ENCODE data around the gene ATP5F1D.

The ATP5F1D gene

DNA sequence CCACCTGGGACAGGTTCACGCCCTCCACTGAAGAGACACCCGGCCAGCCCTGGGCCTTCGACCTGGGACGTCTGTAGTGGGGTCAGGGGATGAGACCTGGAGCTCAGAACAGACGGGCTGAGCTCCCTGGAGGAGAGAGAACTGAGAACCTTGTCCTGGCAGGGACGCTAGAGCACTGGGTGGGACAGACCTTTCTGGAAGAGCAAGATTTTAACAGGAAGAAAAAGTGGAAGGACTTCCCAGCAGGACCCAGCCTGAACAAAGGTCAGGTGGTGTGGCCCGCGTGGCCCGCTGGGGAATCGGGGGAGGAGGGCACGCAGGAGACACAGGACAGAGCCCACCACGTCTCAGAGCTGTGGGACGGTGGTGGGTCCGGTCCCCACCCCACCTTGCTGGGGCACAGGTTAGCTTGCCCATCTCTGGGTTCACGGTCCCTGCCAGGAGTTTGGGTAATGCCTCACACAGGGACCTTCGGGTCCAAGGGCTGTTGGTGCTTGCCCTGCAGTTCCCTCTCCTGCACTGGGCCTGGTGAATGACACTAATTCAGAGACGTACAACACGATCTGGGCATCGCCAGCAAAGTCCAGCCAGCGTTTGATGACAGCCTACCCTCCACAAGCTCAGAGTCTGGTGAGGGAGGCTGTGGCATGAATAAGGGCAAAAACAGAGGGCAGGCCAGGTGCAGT lies 42.9 kb downstream of the ATP5F1D start:
- DNase-seq (ENCODE audit: low read depth) = no peak
- no peak overlapping the region for H3K4me3 ChIP-seq (ENCODE audit: control insufficient read depth, low read depth, low read length)
- TF ChIP-seq, protein P1, sequence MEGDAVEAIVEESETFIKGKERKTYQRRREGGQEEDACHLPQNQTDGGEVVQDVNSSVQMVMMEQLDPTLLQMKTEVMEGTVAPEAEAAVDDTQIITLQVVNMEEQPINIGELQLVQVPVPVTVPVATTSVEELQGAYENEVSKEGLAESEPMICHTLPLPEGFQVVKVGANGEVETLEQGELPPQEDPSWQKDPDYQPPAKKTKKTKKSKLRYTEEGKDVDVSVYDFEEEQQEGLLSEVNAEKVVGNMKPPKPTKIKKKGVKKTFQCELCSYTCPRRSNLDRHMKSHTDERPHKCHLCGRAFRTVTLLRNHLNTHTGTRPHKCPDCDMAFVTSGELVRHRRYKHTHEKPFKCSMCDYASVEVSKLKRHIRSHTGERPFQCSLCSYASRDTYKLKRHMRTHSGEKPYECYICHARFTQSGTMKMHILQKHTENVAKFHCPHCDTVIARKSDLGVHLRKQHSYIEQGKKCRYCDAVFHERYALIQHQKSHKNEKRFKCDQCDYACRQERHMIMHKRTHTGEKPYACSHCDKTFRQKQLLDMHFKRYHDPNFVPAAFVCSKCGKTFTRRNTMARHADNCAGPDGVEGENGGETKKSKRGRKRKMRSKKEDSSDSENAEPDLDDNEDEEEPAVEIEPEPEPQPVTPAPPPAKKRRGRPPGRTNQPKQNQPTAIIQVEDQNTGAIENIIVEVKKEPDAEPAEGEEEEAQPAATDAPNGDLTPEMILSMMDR (IDR thresholded peaks at IDR 0.05; ENCODE audit: control insufficient read depth, insufficient read depth, low read depth, low read length, missing control alignments) = no peak

DNA sequence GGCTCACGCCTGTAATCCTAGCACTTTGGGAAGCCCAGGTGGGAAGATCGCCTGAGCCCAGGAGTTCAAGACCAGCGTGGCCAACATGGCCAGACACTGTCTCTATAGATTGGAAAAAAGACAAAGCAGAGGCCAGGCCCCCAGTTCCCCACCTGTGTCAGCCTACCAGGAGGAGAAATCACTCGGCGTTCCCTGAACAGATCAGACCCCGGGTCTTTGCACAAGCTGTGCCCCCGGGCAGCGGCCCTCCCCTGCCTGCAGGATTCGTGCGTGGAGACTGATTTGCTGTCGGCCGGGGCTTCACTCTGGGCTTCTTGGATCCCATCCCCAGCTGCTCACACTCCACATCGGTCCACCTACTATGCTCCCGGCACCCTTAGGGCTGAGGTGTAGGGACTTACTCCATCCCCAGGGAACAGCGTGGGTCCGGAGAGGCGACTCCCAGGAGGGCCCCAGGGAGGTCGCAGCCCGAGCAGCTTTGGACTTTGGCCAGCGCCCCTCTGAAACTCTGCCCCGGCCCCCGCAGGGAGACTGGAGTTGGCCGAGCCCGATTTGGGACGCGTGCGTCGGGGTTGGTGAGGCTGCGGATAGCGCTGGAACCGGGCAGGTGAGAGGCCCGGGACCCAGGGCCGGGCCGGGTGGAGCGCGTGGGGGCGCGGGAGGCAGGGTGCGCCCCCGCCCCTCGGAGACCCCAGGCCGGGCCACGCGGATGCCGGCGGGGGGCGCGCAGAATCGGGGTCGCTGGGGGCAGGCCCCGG lies 43.6 kb downstream of the ATP5F1D start:
- no peak for DNase-seq (ENCODE audit: low read depth)
- TF ChIP-seq, protein P1 (IDR thresholded peaks at IDR 0.05; ENCODE audit: control insufficient read depth, insufficient read depth, low read depth, low read length, missing control alignments) = no peak
- H3K4me3 ChIP-seq (ENCODE audit: control insufficient read depth, low read depth, low read length) = no peak overlapping the region

DNA sequence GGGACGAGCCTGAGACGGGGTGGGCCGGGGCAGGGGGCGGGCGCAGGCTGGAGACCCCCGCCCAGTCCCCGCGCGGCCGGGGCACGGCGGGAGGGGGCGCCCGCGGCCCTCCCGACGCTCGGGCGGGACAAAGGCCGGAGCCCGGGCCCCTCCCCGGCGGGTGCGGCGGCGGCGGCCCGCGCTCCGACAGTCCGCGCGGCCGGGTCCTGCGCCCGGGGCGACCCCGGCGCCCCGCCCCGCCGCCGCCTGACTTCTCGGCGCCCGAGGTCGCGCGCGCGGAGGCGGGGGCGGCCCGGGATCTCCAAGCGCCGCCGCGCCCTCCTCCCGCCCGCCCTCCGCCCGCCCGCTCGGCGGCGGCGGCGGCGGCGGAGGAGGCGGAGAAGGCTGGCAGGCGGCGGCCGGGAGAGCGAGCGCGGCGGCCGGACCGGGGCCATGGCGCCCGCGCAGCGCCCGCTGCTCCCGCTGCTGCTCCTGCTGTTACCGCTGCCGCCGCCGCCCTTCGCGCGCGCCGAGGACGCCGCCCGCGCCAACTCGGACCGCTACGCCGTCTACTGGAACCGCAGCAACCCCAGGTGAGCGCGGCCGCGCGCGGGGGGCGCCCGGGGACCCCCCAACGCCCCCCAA lies 44.3 kb downstream of the ATP5F1D start, which contains the start of gene EFNA2:
EFNA2 (plus strand) TSS at position 137 of the 624 bp plus-strand sequence; CDS start at position 433, 296 bp downstream.
- DNase-seq (ENCODE audit: low read depth) = no peak
- no peak within 1 kb of the TSS for H3K4me3 ChIP-seq (ENCODE audit: control insufficient read depth, low read depth, low read length)
- TF ChIP-seq, protein P1 (IDR thresholded peaks at IDR 0.05; ENCODE audit: control insufficient read depth, insufficient read depth, low read depth, low read length, missing control alignments) = no peak

DNA sequence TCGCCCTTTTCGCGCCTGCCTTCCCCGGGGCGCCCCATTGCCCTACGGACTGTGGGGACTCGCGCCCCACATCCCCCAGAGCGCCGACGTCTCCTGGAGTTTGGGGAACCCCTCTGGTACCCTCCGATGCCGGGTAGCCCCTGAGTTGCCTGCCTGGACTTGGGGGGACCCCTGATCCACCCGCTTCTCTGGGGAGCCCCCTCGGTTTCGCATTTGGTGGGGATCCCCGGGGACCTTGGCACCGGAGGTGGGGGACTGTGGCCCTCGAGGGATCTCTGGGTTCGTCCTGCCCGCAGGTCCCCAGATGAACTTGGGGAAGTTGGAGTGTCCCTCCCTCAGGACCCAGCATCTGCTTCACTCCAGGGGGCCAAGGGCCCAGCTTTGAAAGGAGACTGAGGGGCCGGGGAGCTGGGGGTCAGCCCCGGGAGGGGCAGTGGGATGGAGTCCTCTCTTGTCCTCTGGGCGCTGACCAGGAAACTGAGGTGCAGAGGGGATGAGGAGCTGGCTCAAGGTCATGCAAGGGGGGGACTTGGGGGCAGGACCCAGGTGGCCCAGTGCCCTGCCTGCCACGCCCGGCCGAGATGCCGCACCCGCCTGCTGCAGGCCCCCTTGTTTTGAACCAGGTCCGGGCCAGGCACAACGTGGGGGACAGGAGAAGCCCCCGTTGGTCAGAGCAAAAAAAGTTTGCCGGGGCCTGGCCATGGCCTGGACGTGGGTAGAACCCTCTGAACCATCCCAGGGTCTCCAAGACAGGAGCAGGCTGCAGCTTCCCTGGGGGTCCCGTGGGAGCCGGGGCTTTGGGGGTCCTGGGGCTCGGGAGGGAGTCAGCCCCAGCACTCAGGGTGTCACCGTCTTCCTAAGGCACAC lies 45.2 kb downstream of the ATP5F1D start:
- no peak for DNase-seq (ENCODE audit: low read depth)
- TF ChIP-seq, protein P1 (IDR thresholded peaks at IDR 0.05; ENCODE audit: control insufficient read depth, insufficient read depth, low read depth, low read length, missing control alignments) = no peak
- H3K4me3 ChIP-seq (ENCODE audit: control insufficient read depth, low read depth, low read length) = no peak overlapping the region

DNA sequence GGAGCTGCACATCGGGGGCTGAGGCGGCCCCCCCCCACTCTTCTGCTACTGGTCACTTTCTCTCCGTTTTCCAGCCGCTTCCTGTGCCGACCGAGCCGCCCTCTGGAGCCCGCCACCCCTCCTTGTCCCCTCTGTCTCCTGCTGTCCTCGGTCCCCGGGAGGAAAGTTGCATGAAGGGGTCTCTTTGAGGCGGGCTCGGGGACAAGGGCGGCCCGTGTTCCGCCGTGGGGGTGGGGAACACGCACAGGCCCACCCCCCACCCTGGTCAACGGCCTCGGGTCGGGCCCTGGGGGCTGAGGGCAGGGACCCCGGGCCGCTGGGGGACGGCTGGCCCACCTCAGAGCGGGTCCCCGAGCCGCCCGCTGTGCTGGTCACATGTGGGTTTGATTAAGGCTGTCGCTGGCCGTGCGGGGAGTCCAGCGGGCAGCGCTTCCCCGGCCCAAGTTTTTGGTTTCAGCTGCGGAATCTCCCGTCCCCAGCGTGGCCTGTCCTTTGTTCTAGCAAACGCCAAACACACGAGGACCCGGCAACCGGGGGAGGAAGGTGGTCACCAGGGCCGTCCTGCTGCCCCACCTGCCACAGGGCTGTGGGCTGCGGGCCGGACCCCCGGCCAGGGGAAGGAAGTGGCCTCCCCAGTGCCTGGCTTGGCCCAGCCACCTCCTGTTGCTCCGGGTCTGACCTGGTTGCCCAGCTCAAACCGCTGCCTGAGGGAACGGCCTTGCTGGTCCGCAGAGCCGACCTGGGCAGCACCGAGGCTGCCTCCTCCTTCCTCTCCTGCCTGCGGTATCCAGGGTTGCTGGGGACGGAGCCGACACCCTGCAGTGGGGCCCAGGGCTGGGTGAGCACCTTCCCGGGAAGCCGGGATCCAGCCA lies 46.0 kb downstream of the ATP5F1D start:
- DNase-seq (ENCODE audit: low read depth) = no peak
- TF ChIP-seq, protein P1 (IDR thresholded peaks at IDR 0.05; ENCODE audit: control insufficient read depth, insufficient read depth, low read depth, low read length, missing control alignments) = no peak
- H3K4me3 ChIP-seq (ENCODE audit: control insufficient read depth, low read depth, low read length) = no peak overlapping the region
